Muscle of leg (tissue), 11 donors: ENCODE results near the gene MAST4. TPM values are rescaled to one million over a fixed set of nuclear protein-coding genes. Genes with fewer than 3 reads are reported as not detected.
A peak's percentile ranks its signal among the peaks of the same experiment; 100 is the strongest.

Source experiments
- DNase-seq: peaks from one replicate; pipeline ENCODE4 v3.0.0; 2013
- H3K27ac ChIP-seq: one replicate; pipeline ENCODE4 v1.5.1; 2013; ENCODE audit warnings: mild to moderate bottlenecking, low read length, control low read depth
- H3K27me3 ChIP-seq: one replicate; pipeline ENCODE4 v1.6.1; 2013; ENCODE audit warnings: low read length; ENCODE audit not compliant: control insufficient read depth, insufficient read depth
- H3K36me3 ChIP-seq: one replicate; pipeline ENCODE4 v1.6.1; 2013; ENCODE audit warnings: low read length; ENCODE audit not compliant: control insufficient read depth, insufficient read depth
- H3K4me1 ChIP-seq: one replicate; pipeline ENCODE4 v1.6.1; 2013; ENCODE audit warnings: low read length; ENCODE audit not compliant: control insufficient read depth, insufficient read depth
- H3K4me3 ChIP-seq: one replicate; pipeline ENCODE4 v1.5.1; 2013; ENCODE audit warnings: low read length, control low read depth
- H3K9me3 ChIP-seq: replicated peaks from 2 replicates; pipeline ENCODE4 v1.6.1; 2013; ENCODE audit warnings: low read depth, low read length; ENCODE audit not compliant: control insufficient read depth
- WGBS: methylation state at CpG from one replicate; pipeline ENCODE4 v1.1.5; 2013; ENCODE audit warnings: missing lambda C conversion rate; ENCODE audit not compliant: insufficient coverage; 5-methylcytosine and 5-hydroxymethylcytosine counted together
- polyA plus RNA-seq, 8 donors: library from polyadenylated mRNA; unstranded; fragments of 120-200 nt; gene quantifications; one replicate each; pipeline versions ENCODE4 v1.2.1 to v1.2.3, GENCODE V29; 2013; ENCODE audit warnings: inconsistent platforms in 1 of 8, low replicate concordance in 1 of 8; ENCODE audit not compliant: insufficient read length in 8 of 8, insufficient read depth in 1 of 8
- total RNA-seq: library from RNA; stranded (reverse); fragments of 120-200 nt; gene quantifications from one replicate; pipeline ENCODE4 v1.2.4, GENCODE V29; 2013

MAST4 gene
- total and polyA plus RNA-seq, 9 donors = 7.3 to 15.4 (median 10.9) TPM

GRCh38 chr5:66959653-66960052 lies 363.5 kb downstream of the MAST4 start:
- H3K36me3 ChIP-seq = no peaks in the 10 kb centered on the region
- no CpG with 5 or more reads among the region's 2 CpGs for WGBS
- DNase-seq = no peak
- peak overlapping the region; percentile 5 for H3K27ac ChIP-seq
- peaks cover 9% of the 10 kb centered on the region for H3K4me1 ChIP-seq
- H3K4me3 ChIP-seq = peak overlapping the region; percentile 42
- no peaks in the 10 kb centered on the region for H3K9me3 ChIP-seq
- H3K27me3 ChIP-seq = no peaks in the 10 kb centered on the region

- DNase-seq = peak; percentile 40
- Histone ChIP-seq H3K27ac (peak overlapping the region; percentile 9), H3K4me1 (peaks cover 9% of the 10 kb centered on the region), H3K36me3 (no peaks in the 10 kb centered on the region), H3K27me3 (no peaks in the 10 kb centered on the region), H3K4me3 (no peak overlapping the region), H3K9me3 (no peaks in the 10 kb centered on the region)
- WGBS = no CpG with 5 or more reads among the region's 7 CpGs
Observed at GRCh38 chr5:66960369-66961137, 364.4 kb downstream of the MAST4 start.

- 10% methylated on average over 1 of the region's 1 CpG for WGBS
- Histone ChIP-seq H3K4me3 (no peak overlapping the region), H3K27me3 (no peaks in the 10 kb centered on the region), H3K4me1 (peaks cover 7% of the 10 kb centered on the region), H3K27ac (no peak overlapping the region), H3K9me3 (peaks cover 4% of the 10 kb centered on the region), H3K36me3 (no peaks in the 10 kb centered on the region)
- DNase-seq = no peak
Observed at GRCh38 chr5:66963559-66963971, 367.4 kb downstream of the MAST4 start.

- no peaks in the 10 kb centered on the region for H3K36me3 ChIP-seq
- peaks cover 3% of the 10 kb centered on the region for H3K4me1 ChIP-seq
- DNase-seq = no peak
- H3K27ac ChIP-seq = no peak overlapping the region
- peaks cover 4% of the 10 kb centered on the region for H3K9me3 ChIP-seq
- H3K4me3 ChIP-seq = no peak overlapping the region
- H3K27me3 ChIP-seq = no peaks in the 10 kb centered on the region
Observed at GRCh38 chr5:66966439-66966838, 370.2 kb downstream of the MAST4 start.

- Histone ChIP-seq H3K36me3 (no peaks in the 10 kb centered on the region), H3K9me3 (peaks cover 4% of the 10 kb centered on the region), H3K27ac (no peak overlapping the region), H3K4me1 (peaks cover 3% of the 10 kb centered on the region), H3K4me3 (no peak overlapping the region), H3K27me3 (no peaks in the 10 kb centered on the region)
- DNase-seq = no peak
- 52% methylated on average over 2 of the region's 3 CpGs for WGBS
Observed at GRCh38 chr5:66967102-66967501, 370.9 kb downstream of the MAST4 start.

GRCh38 chr5:66967826-66968262 lies 371.7 kb downstream of the MAST4 start:
- H3K36me3 ChIP-seq = no peaks in the 10 kb centered on the region
- H3K4me1 ChIP-seq = peaks cover 3% of the 10 kb centered on the region
- DNase-seq = peak; percentile 26
- H3K9me3 ChIP-seq = peaks cover 4% of the 10 kb centered on the region
- no peaks in the 10 kb centered on the region for H3K27me3 ChIP-seq
- H3K4me3 ChIP-seq = no peak overlapping the region
- H3K27ac ChIP-seq = no peak overlapping the region
- 85% methylated on average over 3 of the region's 4 CpGs for WGBS

GRCh38 chr5:66969484-66969883 lies 373.3 kb downstream of the MAST4 start:
- no peak overlapping the region for H3K27ac ChIP-seq
- H3K4me3 ChIP-seq = no peak overlapping the region
- H3K36me3 ChIP-seq = no peaks in the 10 kb centered on the region
- 88% methylated on average over 1 of the region's 4 CpGs for WGBS
- H3K27me3 ChIP-seq = no peaks in the 10 kb centered on the region
- peaks cover 3% of the 10 kb centered on the region for H3K4me1 ChIP-seq
- peaks cover 4% of the 10 kb centered on the region for H3K9me3 ChIP-seq
- no peak for DNase-seq

GRCh38 chr5:66969963-66970362 lies 373.8 kb downstream of the MAST4 start:
- H3K9me3 ChIP-seq = peaks cover 4% of the 10 kb centered on the region
- H3K36me3 ChIP-seq = no peaks in the 10 kb centered on the region
- DNase-seq = peak; percentile 31
- H3K27me3 ChIP-seq = no peaks in the 10 kb centered on the region
- H3K4me3 ChIP-seq = no peak overlapping the region
- H3K27ac ChIP-seq = no peak overlapping the region
- H3K4me1 ChIP-seq = peaks cover 3% of the 10 kb centered on the region
- no CpG with 5 or more reads among the region's 2 CpGs for WGBS

- Histone ChIP-seq H3K4me3 (no peak overlapping the region), H3K36me3 (no peaks in the 10 kb centered on the region), H3K4me1 (peaks cover 3% of the 10 kb centered on the region), H3K9me3 (no peaks in the 10 kb centered on the region), H3K27me3 (no peaks in the 10 kb centered on the region), H3K27ac (no peak overlapping the region)
- no peak for DNase-seq
- no CpG with 5 or more reads among the region's 2 CpGs for WGBS
Observed at GRCh38 chr5:66972004-66972403, 375.8 kb downstream of the MAST4 start.

GRCh38 chr5:66974256-66974655 lies 378.1 kb downstream of the MAST4 start:
- H3K27me3 ChIP-seq = no peaks in the 10 kb centered on the region
- H3K36me3 ChIP-seq = no peaks in the 10 kb centered on the region
- no peak overlapping the region for H3K4me3 ChIP-seq
- no peak for DNase-seq
- peaks cover 3% of the 10 kb centered on the region for H3K4me1 ChIP-seq
- no peak overlapping the region for H3K27ac ChIP-seq
- WGBS = 69% methylated on average over 4 of the region's 6 CpGs
- no peaks in the 10 kb centered on the region for H3K9me3 ChIP-seq
